H54 (cell line): ENCODE data around the gene SRF.

Experiments used
- DNase-seq: peaks from one replicate; pipeline ENCODE4 v3.0.0; 2011; ENCODE audit warnings: low spot score, mixed read lengths; ENCODE audit not compliant: insufficient read length
- FAIRE-seq: peaks from 3 replicates; lab custom pipeline; 2011; peaks lifted over from hg19 to GRCh38; lab: Jason Lieb, UNC
- POLR2A ChIP-seq: IDR thresholded peaks from 2 replicates; pipeline ENCODE4 v1.6.1; 2011; ENCODE audit warnings: low read depth, mild to moderate bottlenecking, low read length

SRF gene

DNA sequence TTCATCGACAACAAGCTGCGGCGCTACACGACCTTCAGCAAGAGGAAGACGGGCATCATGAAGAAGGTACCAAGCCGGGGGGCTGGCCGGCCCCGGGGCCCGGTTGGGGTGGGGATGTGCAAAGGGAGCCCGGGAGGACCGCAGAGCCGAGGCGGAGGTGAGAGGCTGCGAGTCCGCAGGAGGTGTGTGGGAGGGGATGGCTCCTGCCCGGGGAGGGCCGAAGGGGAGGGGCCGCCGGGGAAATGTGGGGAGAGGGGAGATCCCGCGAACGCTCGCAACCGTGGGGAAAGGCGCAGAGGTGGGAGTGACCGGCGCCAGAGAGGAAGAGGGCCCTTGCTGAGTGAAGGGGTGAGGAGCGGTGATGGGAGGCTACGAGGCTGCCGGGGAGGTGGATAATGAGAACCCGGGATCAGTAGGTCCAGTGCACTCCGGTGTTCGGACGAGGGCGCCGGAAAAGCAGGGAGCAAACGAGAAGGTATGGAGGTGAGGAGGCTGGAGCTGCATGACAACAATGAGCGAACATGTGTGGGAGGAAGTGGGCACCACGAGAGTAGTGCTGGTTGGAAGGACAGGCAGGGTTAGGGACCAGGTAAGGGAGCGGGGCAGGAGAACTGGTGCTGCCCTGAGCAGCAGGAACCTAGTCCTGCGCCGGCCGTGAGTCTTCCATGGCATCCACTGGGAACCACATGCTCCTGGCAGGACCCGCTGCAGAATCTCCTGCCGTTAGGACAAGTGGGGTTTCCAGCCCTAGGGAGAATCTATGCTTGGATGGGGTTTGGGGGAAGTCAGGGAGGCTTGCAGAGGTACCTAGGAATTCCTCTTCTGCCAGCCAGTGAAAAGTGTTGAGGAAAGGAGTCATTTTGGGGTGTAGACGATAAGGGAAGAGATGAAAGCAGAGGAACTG is 1.3 kb downstream of the SRF start:
- FAIRE-seq (no peak), DNase-seq (peak; percentile 30)
- 0 out of 2 replicates have a peak, but pooled peaks have one; percentile 14 for TF ChIP-seq POLR2A

GRCh38 chr6:43173591-43174262 is 2.7 kb downstream of the SRF start:
- DNase-seq (no peak), FAIRE-seq (no peak)
- TF ChIP-seq POLR2A = no peak

GRCh38 chr6:43174263-43175112 is 3.4 kb downstream of the SRF start:
- FAIRE-seq = peak; percentile 89

GRCh38 chr6:43175676-43176422 is 4.8 kb downstream of the SRF start:
- no peak for TF ChIP-seq POLR2A
- FAIRE-seq (no peak), DNase-seq (no peak)

More at GRCh38 chr6:43174263-43175112, 3.4 kb downstream of the SRF start:
- peak; percentile 98 for DNase-seq
- TF ChIP-seq POLR2A = peak; percentile 59

GRCh38 chr6:43176423-43176786 is 5.3 kb downstream of the SRF start:
- DNase-seq = no peak
- TF ChIP-seq POLR2A = no peak
- FAIRE-seq = no peak

GRCh38 chr6:43178150-43178549 is 7.1 kb downstream of the SRF start:
- DNase-seq = no peak
- no peak for TF ChIP-seq POLR2A
- no peak for FAIRE-seq

- TF ChIP-seq POLR2A = no peak
- FAIRE-seq (no peak), DNase-seq (no peak)
These were observed 8.1 kb downstream of the SRF start for GRCh38 chr6:43178951-43179830.

DNA sequence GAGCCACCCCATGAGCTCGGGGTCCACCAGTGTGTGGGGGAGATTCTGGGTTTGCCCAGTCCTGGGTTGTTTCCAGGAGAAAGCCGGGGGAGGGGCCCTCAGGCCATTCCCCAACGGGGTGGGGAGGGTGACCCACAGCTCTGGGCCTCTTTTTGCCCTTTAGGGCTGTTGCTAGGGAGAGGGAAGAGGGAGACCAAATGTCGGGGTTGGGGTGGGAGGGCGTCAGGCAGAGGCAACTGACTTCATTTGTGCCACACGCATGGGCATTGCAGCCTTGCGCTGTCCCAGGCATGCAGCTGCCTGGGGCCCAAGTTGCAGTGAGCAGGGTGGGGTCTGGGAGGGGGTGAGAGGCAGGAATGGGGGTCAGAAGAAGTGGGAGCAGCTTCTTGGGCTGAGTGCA is 9.0 kb downstream of the SRF start:
- FAIRE-seq (no peak), DNase-seq (no peak)

GRCh38 chr6:43180985-43181384 is 9.9 kb downstream of the SRF start:
- no peak for DNase-seq
- no peak for FAIRE-seq
- TF ChIP-seq POLR2A = no peak

More for the DNA sequence above, 9.0 kb downstream of the SRF start:
- TF ChIP-seq POLR2A = no peak

DNA sequence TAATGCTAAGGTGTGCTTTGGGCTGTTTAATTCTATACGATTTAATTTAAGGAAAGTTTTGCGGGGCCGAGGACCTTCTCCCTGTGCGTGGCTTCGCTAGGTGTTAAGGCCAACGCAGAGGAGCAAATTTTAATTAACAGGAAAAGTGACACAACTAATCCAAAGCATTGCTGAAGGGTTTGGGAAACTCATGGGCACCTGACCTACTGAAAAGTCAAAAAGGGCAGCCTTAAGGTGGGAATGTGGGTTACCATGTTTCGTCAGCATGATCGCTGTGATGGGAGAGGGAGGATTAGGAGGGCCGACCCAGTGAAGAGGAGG is 10.5 kb downstream of the SRF start:
- FAIRE-seq = no peak
- no peak for TF ChIP-seq POLR2A

DNA sequence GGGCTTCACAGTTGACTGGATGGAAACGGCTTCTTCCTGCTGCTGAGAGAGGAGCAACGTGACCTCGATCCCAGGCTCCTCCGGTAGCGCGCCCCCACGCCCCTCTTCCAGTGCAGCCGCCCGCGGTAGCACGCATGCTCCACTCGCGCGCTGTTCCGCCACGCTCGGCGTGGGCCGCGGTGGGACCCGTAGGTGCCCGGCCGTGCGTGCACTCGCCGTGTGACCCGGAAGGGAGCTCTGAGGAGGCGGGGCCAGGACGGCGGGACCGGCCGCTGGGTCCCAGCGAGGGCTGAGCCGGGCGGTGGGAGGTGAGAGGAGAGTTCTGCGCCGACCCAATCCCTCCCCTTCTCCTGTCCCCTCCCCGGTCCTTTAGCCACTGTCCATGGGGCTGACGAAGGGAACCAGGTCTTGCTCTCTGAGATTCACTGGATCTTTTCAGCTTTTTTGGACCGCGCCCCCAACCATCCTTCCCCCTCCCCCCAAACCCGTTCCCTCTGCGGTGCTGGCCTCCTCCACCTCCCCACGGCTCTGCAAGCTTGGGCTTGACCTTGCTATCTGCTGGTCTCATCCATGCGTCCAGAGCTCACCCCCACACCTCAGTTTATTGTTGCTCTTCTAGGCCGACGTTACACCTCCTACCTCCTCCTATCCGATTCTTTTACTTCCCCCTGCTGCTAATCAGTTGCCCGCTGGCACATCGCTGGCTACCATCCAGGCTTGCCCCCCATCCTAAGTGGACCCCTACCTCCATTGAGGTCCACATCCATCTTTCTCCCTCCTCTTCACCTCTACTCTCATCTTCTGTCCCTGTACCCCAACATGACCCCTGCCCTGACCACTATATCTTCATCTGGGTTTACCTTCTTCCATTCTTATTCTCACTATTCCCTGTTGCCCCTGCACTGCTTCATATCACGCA is 11.1 kb downstream of the SRF start, which contains the start of gene CUL9:
Gene CUL9, plus strand, starts transcription at position 255 of the 919 bp plus-strand sequence. CDS start 2,115 bp downstream, outside the sequence.
- DNase-seq (peak; percentile 82), FAIRE-seq (no peak)
- TF ChIP-seq POLR2A = peak; percentile 54

More for the DNA sequence above, 10.5 kb downstream of the SRF start:
- no peak for DNase-seq
